Thyroid gland (tissue), 4 donors: ENCODE data around the gene GRIN2A. TPM values are rescaled to one million over a fixed set of nuclear protein-coding genes. Genes with fewer than 3 reads are reported as not detected.

Experiments
- DNase-seq, 2 donors: peaks; one replicate each; pipeline ENCODE4 v3.0.0-alpha.2; 2019
- H3K27ac ChIP-seq, 3 donors: fragments of 200-600 bp; sonication (generic); 1 replicate in 2 of 3; 2 replicates in 1 of 3; pipeline ENCODE4 v1.5.1; 2016 to 2019; ENCODE audit warnings: mild to moderate bottlenecking in 1 of 3, moderate library complexity in 1 of 3
- H3K27me3 ChIP-seq: fragments of 200-600 bp; sonication (generic); one replicate; pipeline ENCODE4 v1.5.1; 2019
- H3K36me3 ChIP-seq, 2 donors: fragments of 200-600 bp; sonication (generic); one replicate each; pipeline ENCODE4 v1.5.1; 2016 to 2019
- H3K4me1 ChIP-seq, 2 donors: fragments of 200-600 bp; sonication (generic); one replicate each; pipeline ENCODE4 v1.5.1; 2017 to 2019
- H3K4me3 ChIP-seq, 3 donors: fragments of 200-600 bp; sonication (generic); replicated peaks in 1 of 3; 1 replicate in 2 of 3; 2 replicates in 1 of 3; pipeline ENCODE4 v1.5.1; 2016; ENCODE audit warnings: mild to moderate bottlenecking in 1 of 3
- H3K9me3 ChIP-seq: fragments of 200-600 bp; sonication (generic); one replicate; pipeline ENCODE4 v1.5.1; 2017
- POLR2A ChIP-seq, 2 donors: fragments of 450-650 bp; IDR thresholded peaks; one replicate each; pipeline ENCODE4 v1.6.1; 2017; ENCODE audit warnings: antibody characterized with exemption in 2 of 2, mild to moderate bottlenecking in 2 of 2, moderate library complexity in 1 of 2
- WGBS, 2 donors: methylation state at CpG; one replicate each; pipeline ENCODE4 v1.1.5; 2017; 5-methylcytosine and 5-hydroxymethylcytosine counted together
- intact Hi-C: fragments of 100-400 bp; cut with DNase I; formaldehyde crosslinking; loops from one replicate; pipeline ENCODE4 v1.15.1; 2023
- total RNA-seq, 4 donors: library from RNA; depleted of rRNA; stranded (reverse); fragments of >200 nt; gene quantifications; one replicate each; pipeline ENCODE4 v1.2.3, GENCODE V29; 2016
- TF ChIP-seq, protein P1 (sequence below), 6 experiments: fragments of 200-600 bp in 3 of 6; fragments of 450-650 bp in 3 of 6; sonication (generic) in 3 of 6; IDR thresholded peaks; one replicate each; pipeline ENCODE4 v1.5.1; 2016 to 2019; ENCODE audit warnings: antibody characterized with exemption in 6 of 6, mild to moderate bottlenecking in 2 of 6, inconsistent platforms in 1 of 6, moderate library complexity in 1 of 6

Gene GRIN2A
- total RNA-seq, 4 donors from 2014 or later: 0.11 to 1.3 (median 0.53) TPM

DNA sequence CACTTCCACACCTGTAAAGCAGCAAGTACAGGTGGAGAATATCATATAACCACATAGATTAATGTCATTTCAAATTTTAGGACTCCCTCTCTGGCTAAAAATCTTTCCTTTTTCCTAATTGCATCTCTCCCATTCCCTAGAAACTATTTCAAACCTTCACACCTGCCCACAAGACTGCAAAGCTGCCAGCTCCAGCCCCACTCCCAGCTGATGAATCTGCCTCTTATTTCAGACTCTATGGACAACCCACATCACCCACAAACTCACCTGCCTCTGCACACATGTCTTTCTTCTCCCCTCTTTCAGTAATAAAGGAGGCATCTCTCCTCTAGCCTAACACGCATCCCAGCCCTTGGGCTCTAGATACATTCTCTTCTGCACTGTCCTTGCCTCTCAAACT lies 315.1 kb downstream of the GRIN2A start:
- TF ChIP-seq, protein P1, sequence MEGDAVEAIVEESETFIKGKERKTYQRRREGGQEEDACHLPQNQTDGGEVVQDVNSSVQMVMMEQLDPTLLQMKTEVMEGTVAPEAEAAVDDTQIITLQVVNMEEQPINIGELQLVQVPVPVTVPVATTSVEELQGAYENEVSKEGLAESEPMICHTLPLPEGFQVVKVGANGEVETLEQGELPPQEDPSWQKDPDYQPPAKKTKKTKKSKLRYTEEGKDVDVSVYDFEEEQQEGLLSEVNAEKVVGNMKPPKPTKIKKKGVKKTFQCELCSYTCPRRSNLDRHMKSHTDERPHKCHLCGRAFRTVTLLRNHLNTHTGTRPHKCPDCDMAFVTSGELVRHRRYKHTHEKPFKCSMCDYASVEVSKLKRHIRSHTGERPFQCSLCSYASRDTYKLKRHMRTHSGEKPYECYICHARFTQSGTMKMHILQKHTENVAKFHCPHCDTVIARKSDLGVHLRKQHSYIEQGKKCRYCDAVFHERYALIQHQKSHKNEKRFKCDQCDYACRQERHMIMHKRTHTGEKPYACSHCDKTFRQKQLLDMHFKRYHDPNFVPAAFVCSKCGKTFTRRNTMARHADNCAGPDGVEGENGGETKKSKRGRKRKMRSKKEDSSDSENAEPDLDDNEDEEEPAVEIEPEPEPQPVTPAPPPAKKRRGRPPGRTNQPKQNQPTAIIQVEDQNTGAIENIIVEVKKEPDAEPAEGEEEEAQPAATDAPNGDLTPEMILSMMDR (IDR thresholded peaks at IDR 0.05): no peak
- no peak for TF ChIP-seq POLR2A (IDR thresholded peaks at IDR 0.05)
- Histone ChIP-seq H3K36me3 (no peaks in the 10 kb centered on the region), H3K27me3 (no peaks in the 10 kb centered on the region), H3K9me3 (no peaks in the 10 kb centered on the region), H3K4me1 (no peaks in the 10 kb centered on the region), H3K27ac (no peak overlapping the region), H3K4me3 (no peak overlapping the region)
- intact Hi-C loops: no loop called here
- 97% methylated on average over 1 of the region's 1 CpG for WGBS, 2 donors
- no peak for DNase-seq

DNA sequence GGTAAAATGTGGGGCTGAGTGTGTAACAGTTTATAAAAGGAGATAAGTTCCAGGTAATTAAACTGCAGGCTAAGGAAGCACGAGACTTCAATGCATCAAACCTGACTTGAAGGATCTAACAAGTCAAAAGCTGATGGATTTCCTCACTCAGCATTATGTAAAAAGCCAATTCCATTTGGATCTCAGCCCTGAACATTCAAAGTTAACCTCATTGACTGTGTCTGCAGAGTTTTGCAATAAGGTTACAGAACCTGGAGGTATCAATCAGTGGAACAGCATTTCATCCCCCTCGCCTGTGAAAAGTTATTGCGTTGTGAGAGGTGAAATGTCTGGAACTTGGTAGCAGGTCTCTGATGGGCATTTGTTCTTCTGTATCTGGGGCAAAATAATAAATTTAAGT lies 317.8 kb downstream of the GRIN2A start:
- no peaks in the 10 kb centered on the region for H3K9me3 ChIP-seq
- intact Hi-C loops: no loop called here
- no peaks in the 10 kb centered on the region for H3K36me3 ChIP-seq
- no peaks in the 10 kb centered on the region for H3K27me3 ChIP-seq
- no peak for DNase-seq
- H3K4me3 ChIP-seq: no peak overlapping the region
- TF ChIP-seq, protein P1 (IDR thresholded peaks at IDR 0.05): no peak
- TF ChIP-seq POLR2A (IDR thresholded peaks at IDR 0.05): no peak
- no peak overlapping the region for H3K27ac ChIP-seq
- WGBS, 2 donors: 80 to 88% methylated on average over 3 of the region's 3 CpGs
- H3K4me1 ChIP-seq: no peaks in the 10 kb centered on the region

DNA sequence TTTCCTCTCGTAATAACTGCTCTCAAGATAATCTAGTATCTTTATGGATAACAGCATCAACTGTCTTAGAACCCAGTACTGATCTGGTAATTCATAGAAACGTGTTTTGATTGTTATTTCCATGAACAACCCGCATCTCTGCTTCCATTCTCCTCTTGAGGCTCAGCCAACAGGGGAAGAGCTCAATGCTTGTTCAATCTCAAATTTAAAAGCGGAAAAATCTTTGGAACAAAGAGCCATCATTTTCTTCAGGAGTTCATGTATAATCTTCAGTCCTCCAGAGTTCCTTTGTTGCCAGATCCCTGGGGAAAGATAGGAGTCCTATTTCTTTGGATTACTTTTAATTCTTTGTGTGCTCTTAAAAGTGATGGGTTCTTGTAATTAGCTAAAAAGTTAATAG lies 319.9 kb downstream of the GRIN2A start:
- no peak for DNase-seq
- TF ChIP-seq POLR2A (IDR thresholded peaks at IDR 0.05): no peak
- TF ChIP-seq, protein P1 (IDR thresholded peaks at IDR 0.05): no peak
- H3K9me3 ChIP-seq: no peaks in the 10 kb centered on the region
- intact Hi-C loops: no loop called here
- H3K27me3 ChIP-seq: no peaks in the 10 kb centered on the region
- no peaks in the 10 kb centered on the region for H3K36me3 ChIP-seq
- 81% methylated on average over 4 of the region's 4 CpGs for WGBS, 2 donors
- H3K4me3 ChIP-seq: no peak overlapping the region
- no peaks in the 10 kb centered on the region for H3K4me1 ChIP-seq
- H3K27ac ChIP-seq: no peak overlapping the region

DNA sequence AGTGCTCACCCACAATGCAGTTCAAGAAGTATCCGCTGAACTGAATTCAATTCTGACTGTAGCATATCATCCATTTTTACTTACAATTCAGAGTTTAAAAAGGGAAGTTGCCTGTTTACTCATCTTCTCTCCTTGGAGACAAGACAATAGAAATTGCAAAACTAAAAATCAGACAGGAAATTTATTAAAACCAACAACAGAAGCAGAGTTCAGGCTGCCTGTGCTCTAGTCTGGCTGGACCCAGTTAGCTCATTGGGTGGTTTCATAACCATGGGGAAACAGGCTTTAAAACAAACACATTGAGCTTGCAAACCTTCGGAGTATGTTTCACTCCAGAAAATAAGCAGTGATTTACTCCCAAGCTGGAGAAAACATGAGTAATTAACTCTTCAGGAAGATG lies 321.4 kb downstream of the GRIN2A start:
- TF ChIP-seq, protein P1 (IDR thresholded peaks at IDR 0.05): no peak
- no peak for TF ChIP-seq POLR2A (IDR thresholded peaks at IDR 0.05)
- WGBS, 2 donors: 69% methylated on average over 2 of the region's 2 CpGs
- Histone ChIP-seq H3K9me3 (no peaks in the 10 kb centered on the region), H3K4me1 (no peaks in the 10 kb centered on the region), H3K27me3 (no peaks in the 10 kb centered on the region), H3K4me3 (no peak overlapping the region), H3K27ac (no peak overlapping the region), H3K36me3 (no peaks in the 10 kb centered on the region)
- intact Hi-C loops: no loop called here
- no peak for DNase-seq

DNA sequence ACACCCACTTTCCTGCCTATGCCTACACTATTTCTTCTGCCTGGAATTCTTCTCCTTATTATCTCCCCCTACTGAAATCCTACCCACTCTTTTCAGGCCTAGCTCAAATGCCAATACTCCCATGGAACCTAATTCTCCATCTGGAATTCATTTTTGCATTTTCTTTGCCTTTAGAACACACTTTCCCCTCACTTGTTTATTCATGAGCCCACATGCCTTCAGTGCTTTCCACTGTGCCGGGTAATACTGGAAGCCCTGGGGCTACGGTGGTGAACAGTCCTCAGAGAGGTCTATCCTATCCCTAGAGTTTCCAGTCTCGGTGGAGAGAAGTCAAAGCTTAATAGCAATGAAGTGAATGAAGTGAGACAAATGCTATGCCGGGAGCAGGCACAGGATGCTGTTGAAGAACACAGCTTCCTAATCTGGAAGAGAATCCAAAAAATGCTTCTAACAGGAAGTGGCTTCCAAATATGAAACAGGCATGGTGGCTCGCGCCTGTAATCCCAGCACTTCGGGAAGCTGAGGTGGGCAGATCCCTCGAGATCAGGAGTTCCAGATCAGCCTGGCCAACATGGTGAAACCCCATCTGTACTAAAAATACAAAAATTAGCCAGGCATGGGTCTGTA lies 322.4 kb downstream of the GRIN2A start:
- TF ChIP-seq POLR2A (IDR thresholded peaks at IDR 0.05): no peak
- TF ChIP-seq, protein P1 (IDR thresholded peaks at IDR 0.05): no peak
- Histone ChIP-seq H3K36me3 (no peaks in the 10 kb centered on the region), H3K27me3 (no peaks in the 10 kb centered on the region), H3K4me3 (no peak overlapping the region), H3K4me1 (no peaks in the 10 kb centered on the region), H3K27ac (no peak overlapping the region), H3K9me3 (no peaks in the 10 kb centered on the region)
- WGBS, 2 donors: 73 to 77% methylated on average over 8 of the region's 8 CpGs
- no peak for DNase-seq
- intact Hi-C loops: no loop called here
